Occipital lobe (tissue), 2 donors: Measurements from ENCODE around the gene EFCAB9. TPM values are rescaled to one million over a fixed set of nuclear protein-coding genes. Genes with fewer than 3 reads are reported as not detected.
A peak's percentile ranks its signal among the peaks of the same experiment; 100 is the strongest.
"Not testable (repeated sequence)": the region's sequence is repeated elsewhere in the genome, so short reads cannot be mapped to it uniquely, and the experiment has no call there.

Source experiments
- DNase-seq: peaks from one replicate; lab custom pipeline; 2025; lab: John Stamatoyannopoulos, UW
- total RNA-seq: library from RNA; depleted of rRNA; stranded (reverse); fragments of >200 nt; gene quantifications from one replicate; pipeline ENCODE4 v1.2.3, GENCODE V29; 2014

EFCAB9 gene
- total RNA-seq: not detected

- no peak for DNase-seq
Measured at GRCh38 chr5:172193872-172194271, at the start of gene EFCAB9. TSS of gene EFCAB9 (plus strand) at chr5:172194172. CDS start at chr5:172194173, 1 bp downstream.

GRCh38 chr5:172144291-172144815 lies 49.6 kb upstream of the EFCAB9 start:
- DNase-seq: no peak

GRCh38 chr5:172144931-172145869 lies 48.8 kb upstream of the EFCAB9 start:
- DNase-seq: no peak

GRCh38 chr5:172145870-172146747 lies 47.9 kb upstream of the EFCAB9 start:
- no peak for DNase-seq

GRCh38 chr5:172146748-172147092 lies 47.3 kb upstream of the EFCAB9 start:
- DNase-seq: no peak

- no peak for DNase-seq
Measured at GRCh38 chr5:172147857-172148256, 46.1 kb upstream of the EFCAB9 start.

- DNase-seq: no peak
Measured at GRCh38 chr5:172148381-172148780, 45.6 kb upstream of the EFCAB9 start.

- no peak for DNase-seq
Measured at GRCh38 chr5:172149073-172149472, 44.9 kb upstream of the EFCAB9 start.

- not testable (repeated sequence) for DNase-seq
Measured at GRCh38 chr5:172149481-172149880, 44.5 kb upstream of the EFCAB9 start.

GRCh38 chr5:172150514-172151425 lies 43.2 kb upstream of the EFCAB9 start:
- no peak for DNase-seq

- no peak for DNase-seq
Measured at GRCh38 chr5:172151661-172152210, 42.2 kb upstream of the EFCAB9 start.

- no peak for DNase-seq
Measured at GRCh38 chr5:172153695-172154094, 40.3 kb upstream of the EFCAB9 start.

- DNase-seq: not testable (repeated sequence)
Measured at GRCh38 chr5:172155101-172155500, 38.9 kb upstream of the EFCAB9 start.

GRCh38 chr5:172156541-172156994 lies 37.4 kb upstream of the EFCAB9 start:
- no peak for DNase-seq

- no peak for DNase-seq
Measured at GRCh38 chr5:172159016-172159415, 35.0 kb upstream of the EFCAB9 start.

- no peak for DNase-seq
Measured at GRCh38 chr5:172160506-172160905, 33.5 kb upstream of the EFCAB9 start.

- no peak for DNase-seq
Measured at GRCh38 chr5:172162323-172162986, 31.5 kb upstream of the EFCAB9 start.

GRCh38 chr5:172162987-172163343 lies 31.0 kb upstream of the EFCAB9 start:
- DNase-seq: no peak

GRCh38 chr5:172163346-172163745 lies 30.6 kb upstream of the EFCAB9 start:
- no peak for DNase-seq

GRCh38 chr5:172164769-172165212 lies 29.2 kb upstream of the EFCAB9 start:
- DNase-seq: peak; percentile 21
